Measurements from ENCODE around the gene MT1A.
"Not testable (repeated sequence)": the region's sequence is repeated elsewhere in the genome, so short reads cannot be mapped to it uniquely, and the experiment has no call there.

Gene MT1A

DNA sequence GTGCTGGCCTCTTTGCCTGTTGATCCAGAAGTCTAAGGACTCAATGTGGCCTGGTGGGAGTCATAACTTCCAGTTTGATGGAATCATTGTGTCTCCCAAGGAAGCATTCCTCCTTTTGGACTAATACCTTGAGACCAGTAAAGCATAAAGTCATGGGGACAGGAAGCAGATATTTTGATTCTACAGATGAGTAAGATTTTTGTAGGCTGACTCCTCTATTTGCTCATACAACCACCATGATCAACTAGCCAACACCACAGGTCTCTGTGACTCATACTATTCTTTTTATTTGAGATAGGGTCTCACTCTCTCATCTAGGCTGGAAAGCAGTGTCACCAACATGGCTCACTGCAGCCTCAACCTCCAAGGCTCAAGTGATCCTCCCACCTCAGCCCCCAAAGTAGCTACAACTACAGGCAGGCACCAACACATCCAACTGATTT lies 23.9 kb upstream of the MT1A start:
- no peak overlapping the region for H3K27ac ChIP-seq
- DNase-seq (ENCODE audit: low read depth, low spot score) = no peak
- no peaks in the 10 kb centered on the region for H3K9me3 ChIP-seq (ENCODE audit: low read depth, low read length)

GRCh38 chr16:56615353-56615752 lies 23.1 kb upstream of the MT1A start:
- DNase-seq (ENCODE audit: low read depth, low spot score) = no peak
- Histone ChIP-seq H3K36me3 (ENCODE audit: insufficient read depth, low read length) (no peaks in the 10 kb centered on the region), H3K4me3 (no peak overlapping the region), H3K9me3 (ENCODE audit: low read depth, low read length) (no peaks in the 10 kb centered on the region), H3K27ac (no peak overlapping the region), H3K9ac (ENCODE audit: insufficient read length) (no peak overlapping the region)
- TF ChIP-seq POLR2AphosphoS5 (IDR thresholded peaks at IDR 0.05; ENCODE audit: borderline replicate concordance, low read depth, low read length) (no peak), EZH2 (IDR thresholded peaks at IDR 0.05) (no peak), FOXP2 (optimal IDR thresholded peaks at IDR 0.05; ENCODE audit: control extremely low read depth, extremely low read length, insufficient read depth) (no peak)

More for the DNA sequence above, 23.9 kb upstream of the MT1A start:
- H3K36me3 ChIP-seq (ENCODE audit: insufficient read depth, low read length) = no peaks in the 10 kb centered on the region
- H3K9ac ChIP-seq (ENCODE audit: insufficient read length) = no peak overlapping the region
- TF ChIP-seq POLR2AphosphoS5 (IDR thresholded peaks at IDR 0.05; ENCODE audit: borderline replicate concordance, low read depth, low read length) = no peak
- TF ChIP-seq FOXP2 (optimal IDR thresholded peaks at IDR 0.05; ENCODE audit: control extremely low read depth, extremely low read length, insufficient read depth) = no peak
- TF ChIP-seq EZH2 (IDR thresholded peaks at IDR 0.05) = no peak
- no peak overlapping the region for H3K4me3 ChIP-seq

- Histone ChIP-seq H3K9me3 (ENCODE audit: low read depth, low read length) (no peaks in the 10 kb centered on the region), H3K27ac (no peak overlapping the region), H3K9ac (ENCODE audit: insufficient read length) (no peak overlapping the region), H3K36me3 (ENCODE audit: insufficient read depth, low read length) (no peaks in the 10 kb centered on the region), H3K4me3 (no peak overlapping the region)
- DNase-seq (ENCODE audit: low read depth, low spot score) = no peak
- TF ChIP-seq POLR2AphosphoS5 (IDR thresholded peaks at IDR 0.05; ENCODE audit: borderline replicate concordance, low read depth, low read length) (no peak), FOXP2 (optimal IDR thresholded peaks at IDR 0.05; ENCODE audit: control extremely low read depth, extremely low read length, insufficient read depth) (no peak), EZH2 (IDR thresholded peaks at IDR 0.05) (no peak)
Measured at GRCh38 chr16:56616608-56617211, 21.8 kb upstream of the MT1A start.

- no peak overlapping the region for H3K27ac ChIP-seq
- TF ChIP-seq EZH2 (IDR thresholded peaks at IDR 0.05) (no peak), FOXP2 (optimal IDR thresholded peaks at IDR 0.05; ENCODE audit: control extremely low read depth, extremely low read length, insufficient read depth) (no peak), POLR2AphosphoS5 (IDR thresholded peaks at IDR 0.05; ENCODE audit: borderline replicate concordance, low read depth, low read length) (no peak)
- no peak overlapping the region for H3K4me3 ChIP-seq
- no peaks in the 10 kb centered on the region for H3K9me3 ChIP-seq (ENCODE audit: low read depth, low read length)
- H3K36me3 ChIP-seq (ENCODE audit: insufficient read depth, low read length) = no peaks in the 10 kb centered on the region
- no peak overlapping the region for H3K9ac ChIP-seq (ENCODE audit: insufficient read length)
- DNase-seq (ENCODE audit: low read depth, low spot score) = no peak
Measured at GRCh38 chr16:56617212-56618085, 21.0 kb upstream of the MT1A start.

- DNase-seq (ENCODE audit: low read depth, low spot score) = no peak
- Histone ChIP-seq H3K27ac (no peak overlapping the region), H3K9me3 (ENCODE audit: low read depth, low read length) (no peaks in the 10 kb centered on the region), H3K4me3 (no peak overlapping the region), H3K9ac (ENCODE audit: insufficient read length) (no peak overlapping the region), H3K36me3 (ENCODE audit: insufficient read depth, low read length) (no peaks in the 10 kb centered on the region)
- TF ChIP-seq FOXP2 (optimal IDR thresholded peaks at IDR 0.05; ENCODE audit: control extremely low read depth, extremely low read length, insufficient read depth) = no peak
- TF ChIP-seq POLR2AphosphoS5 (IDR thresholded peaks at IDR 0.05; ENCODE audit: borderline replicate concordance, low read depth, low read length) = no peak
- TF ChIP-seq EZH2 (IDR thresholded peaks at IDR 0.05) = no peak
Measured at GRCh38 chr16:56618138-56618537, 20.3 kb upstream of the MT1A start.

DNA sequence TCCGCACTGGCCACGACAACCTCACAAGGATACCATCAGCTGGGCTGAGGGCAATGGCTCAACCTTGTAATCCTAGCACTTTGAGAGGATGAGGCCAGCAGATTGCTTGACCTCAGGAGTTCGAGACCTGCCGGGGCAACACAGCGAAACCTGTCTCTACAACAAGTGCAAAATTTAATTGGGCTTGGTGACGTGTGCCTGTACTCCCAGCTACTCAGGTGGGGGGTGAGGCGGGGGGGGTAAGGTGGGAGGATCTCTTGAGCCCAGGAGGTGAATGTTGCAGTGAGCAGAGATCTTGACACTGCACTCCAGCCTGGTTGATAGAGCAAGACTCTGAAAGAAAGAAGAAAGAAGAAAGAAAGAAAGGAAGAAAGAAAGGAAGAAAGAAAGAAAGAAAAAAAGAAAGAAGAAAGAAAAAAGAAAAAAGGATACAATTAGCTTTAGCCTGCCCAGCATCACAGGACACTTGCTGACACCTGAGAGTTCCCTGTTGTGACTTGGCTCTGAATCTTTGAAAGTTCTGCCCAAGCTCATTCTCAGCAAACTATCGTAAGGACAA lies 18.0 kb upstream of the MT1A start:
- H3K9ac ChIP-seq (ENCODE audit: insufficient read length) = no peak overlapping the region
- no peak for DNase-seq (ENCODE audit: low read depth, low spot score)
- TF ChIP-seq POLR2AphosphoS5 (IDR thresholded peaks at IDR 0.05; ENCODE audit: borderline replicate concordance, low read depth, low read length) = no peak
- TF ChIP-seq FOXP2 (optimal IDR thresholded peaks at IDR 0.05; ENCODE audit: control extremely low read depth, extremely low read length, insufficient read depth) = no peak
- no peak for TF ChIP-seq EZH2 (IDR thresholded peaks at IDR 0.05)
- H3K27ac ChIP-seq = no peak overlapping the region
- no peak overlapping the region for H3K4me3 ChIP-seq
- no peaks in the 10 kb centered on the region for H3K9me3 ChIP-seq (ENCODE audit: low read depth, low read length)
- no peaks in the 10 kb centered on the region for H3K36me3 ChIP-seq (ENCODE audit: insufficient read depth, low read length)

DNA sequence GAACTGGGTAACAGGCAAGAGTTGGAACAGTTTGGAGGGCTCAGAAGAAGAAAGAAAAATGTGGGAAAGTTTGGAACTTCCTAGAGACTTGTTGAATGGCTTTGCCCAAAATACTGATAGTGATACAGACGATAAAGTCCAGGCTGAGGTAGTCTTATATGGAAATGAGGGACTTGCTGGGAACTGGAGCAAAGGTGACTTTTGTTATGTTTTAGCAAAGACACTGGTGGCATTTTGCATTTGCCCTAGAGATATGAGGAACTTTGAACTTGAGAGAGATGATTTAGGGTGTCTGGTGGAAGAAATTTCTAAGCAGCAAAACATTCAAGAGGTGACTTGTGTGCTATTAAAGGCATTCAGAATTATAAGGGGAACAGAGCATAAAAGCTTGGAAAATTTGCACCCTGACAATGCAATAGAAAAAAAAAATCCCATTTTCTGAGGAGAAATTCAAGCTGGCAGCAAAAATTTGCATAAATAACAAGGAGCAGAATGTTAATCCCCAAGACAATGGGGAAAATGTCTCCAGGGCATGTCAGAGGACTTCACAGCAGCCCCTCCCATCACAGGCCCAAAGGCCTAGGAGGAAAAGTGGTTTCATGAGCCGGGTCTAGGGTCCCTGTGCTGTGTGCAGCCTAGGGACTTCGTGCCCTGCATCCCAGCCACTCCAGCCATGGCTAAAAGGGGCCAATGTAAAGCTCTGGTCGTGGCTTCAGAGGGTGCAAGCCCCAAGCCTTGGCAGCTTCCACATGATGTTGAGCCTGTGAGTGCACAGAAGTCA lies 16.6 kb upstream of the MT1A start:
- not testable (repeated sequence) for H3K9me3 ChIP-seq (ENCODE audit: low read depth, low read length); H3K36me3 ChIP-seq (ENCODE audit: insufficient read depth, low read length); DNase-seq (ENCODE audit: low read depth, low spot score); H3K27ac ChIP-seq; H3K4me3 ChIP-seq; H3K9ac ChIP-seq (ENCODE audit: insufficient read length)

- not testable (repeated sequence) for H3K36me3 ChIP-seq (ENCODE audit: insufficient read depth, low read length); H3K9ac ChIP-seq (ENCODE audit: insufficient read length); DNase-seq (ENCODE audit: low read depth, low spot score); H3K9me3 ChIP-seq (ENCODE audit: low read depth, low read length); H3K27ac ChIP-seq; H3K4me3 ChIP-seq
Measured at GRCh38 chr16:56623184-56623583, 15.3 kb upstream of the MT1A start.
